ENCODE measurements around the gene CYBRD1.

The CYBRD1 gene

GRCh38 chr2:171516793-171517192, 5.5 kb upstream of the CYBRD1 start:
- Histone ChIP-seq H3K4me3 (ENCODE audit: low read depth, low read length) (no peak overlapping the region), H3K36me3 (replicated peaks) (no peaks in the 10 kb centered on the region), H3K27ac (no peak overlapping the region), H3K27me3 (replicated peaks) (no peaks in the 10 kb centered on the region)
- in situ Hi-C loops (cut with HindIII; ENCODE audit: low pct_ligation_motif_present, low sequenced_read_pairs), result no loop called here
- DNase-seq, result no peak
- no peak for TF ChIP-seq CTCF (IDR thresholded peaks at IDR 0.05; ENCODE audit: low read depth, low read length, missing control alignments)

GRCh38 chr2:171520471-171520870, 1.8 kb upstream of the CYBRD1 start:
- no peak for DNase-seq
- in situ Hi-C loops (cut with HindIII; ENCODE audit: low pct_ligation_motif_present, low sequenced_read_pairs), result no loop called here
- no peak for TF ChIP-seq CTCF (IDR thresholded peaks at IDR 0.05; ENCODE audit: low read depth, low read length, missing control alignments)

GRCh38 chr2:171521361-171522051, 768 bp upstream of the CYBRD1 start:
- in situ Hi-C loops (cut with HindIII; ENCODE audit: low pct_ligation_motif_present, low sequenced_read_pairs), result no loop called here
- H3K27ac ChIP-seq, result peak overlapping the region; percentile 74
- H3K27me3 ChIP-seq (replicated peaks), result no peaks in the 10 kb centered on the region
- no peaks in the 10 kb centered on the region for H3K36me3 ChIP-seq (replicated peaks)
- H3K4me3 ChIP-seq (ENCODE audit: low read depth, low read length), result peak overlapping the region; percentile 86
- TF ChIP-seq CTCF (IDR thresholded peaks at IDR 0.05; ENCODE audit: low read depth, low read length, missing control alignments), result no peak
- DNase-seq, result no peak

More at GRCh38 chr2:171520471-171520870, 1.8 kb upstream of the CYBRD1 start:
- H3K27me3 ChIP-seq (replicated peaks), result no peaks in the 10 kb centered on the region
- H3K4me3 ChIP-seq (ENCODE audit: low read depth, low read length), result no peak overlapping the region
- no peak overlapping the region for H3K27ac ChIP-seq
- no peaks in the 10 kb centered on the region for H3K36me3 ChIP-seq (replicated peaks)

GRCh38 chr2:171522788-171523087, 464 bp downstream of the CYBRD1 start:
- TF ChIP-seq CTCF (IDR thresholded peaks at IDR 0.05; ENCODE audit: low read depth, low read length, missing control alignments), result no peak
- Histone ChIP-seq H3K27ac (peak overlapping the region; percentile 74), H3K4me3 (ENCODE audit: low read depth, low read length) (peak overlapping the region; percentile 86), H3K36me3 (replicated peaks) (no peaks in the 10 kb centered on the region), H3K27me3 (replicated peaks) (no peaks in the 10 kb centered on the region)
- in situ Hi-C loops (cut with HindIII; ENCODE audit: low pct_ligation_motif_present, low sequenced_read_pairs), result no loop called here
- no peak for DNase-seq

GRCh38 chr2:171523088-171524017, 1.1 kb downstream of the CYBRD1 start:
- no peaks in the 10 kb centered on the region for H3K36me3 ChIP-seq (replicated peaks)
- no peaks in the 10 kb centered on the region for H3K27me3 ChIP-seq (replicated peaks)
- TF ChIP-seq CTCF (IDR thresholded peaks at IDR 0.05; ENCODE audit: low read depth, low read length, missing control alignments), result no peak
- peak; percentile 68 for DNase-seq
- H3K27ac ChIP-seq, result peak overlapping the region; percentile 74
- in situ Hi-C loops (cut with HindIII; ENCODE audit: low pct_ligation_motif_present, low sequenced_read_pairs), result no loop called here
- peak overlapping the region; percentile 86 for H3K4me3 ChIP-seq (ENCODE audit: low read depth, low read length)

Data from brain microvascular endothelial cell (primary cell).